Activated CD8-positive, alpha-beta memory T cell treated with anti-CD3 and anti-CD28 coated beads for 48 hours (primary cell): ENCODE results near the gene RAP1GAP.
"Not testable (repeated sequence)": the region's sequence is repeated elsewhere in the genome, so short reads cannot be mapped to it uniquely, and the experiment has no call there.

Experiments used
- DNase-seq, 3 experiments: peaks; one replicate each; pipeline ENCODE4 v3.0.0-alpha.2; 2020; ENCODE audit warnings: low read depth in 2 of 3, low spot score in 2 of 3

The RAP1GAP gene

GRCh38 chr1:21680381-21680780, 11.2 kb upstream of the RAP1GAP start:
- DNase-seq, result no peak

DNA sequence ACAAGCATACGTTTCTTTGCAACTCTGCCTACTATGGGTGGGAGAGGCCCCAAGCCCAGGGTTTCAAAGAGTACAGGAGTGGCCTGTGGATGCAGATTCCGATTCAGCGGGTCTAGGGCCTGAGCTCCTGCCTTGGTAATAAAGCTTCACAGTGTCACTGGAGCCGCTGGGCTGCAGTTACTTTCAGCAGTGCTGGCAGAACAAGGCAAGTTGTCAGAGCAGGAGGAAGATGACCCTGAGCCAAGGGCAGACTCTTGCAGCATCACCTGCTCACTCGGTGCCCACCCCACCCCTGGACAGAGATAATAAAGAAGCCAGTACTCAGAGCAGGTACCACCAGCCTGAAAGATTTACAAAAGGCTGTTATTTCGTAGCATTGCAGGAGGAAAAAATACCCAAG, 8.0 kb upstream of the RAP1GAP start:
- DNase-seq, result no peak

GRCh38 chr1:21674957-21675356, 5.8 kb upstream of the RAP1GAP start:
- DNase-seq, result no peak

DNA sequence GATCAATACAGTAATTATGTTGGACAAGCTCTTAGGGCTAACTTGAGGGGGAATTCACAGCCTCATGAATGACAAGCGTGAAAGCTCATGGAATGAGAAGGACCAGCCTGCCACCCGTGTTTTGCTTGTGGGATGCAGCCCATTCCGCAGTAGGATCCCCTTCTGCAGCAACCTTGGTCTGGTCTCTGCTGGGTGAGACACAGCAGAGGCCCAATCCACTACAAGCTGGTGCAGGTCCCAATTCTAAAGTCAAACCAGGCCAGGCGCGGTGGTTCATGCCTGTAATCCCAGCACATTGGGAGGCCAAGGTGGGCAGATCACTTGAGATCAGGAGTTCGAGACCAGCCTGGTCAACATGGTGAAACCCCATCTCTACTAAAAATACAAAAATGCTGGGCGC, 4.7 kb upstream of the RAP1GAP start:
- not testable (repeated sequence) for DNase-seq

GRCh38 chr1:21673277-21673780, 4.2 kb upstream of the RAP1GAP start:
- DNase-seq, result no peak

GRCh38 chr1:21672478-21673276, 3.5 kb upstream of the RAP1GAP start:
- no peak for DNase-seq

- DNase-seq, result no peak
Observed at GRCh38 chr1:21671915-21672314, 2.8 kb upstream of the RAP1GAP start.

- DNase-seq, result no peak
Observed at GRCh38 chr1:21670956-21671902, 2.1 kb upstream of the RAP1GAP start.

DNA sequence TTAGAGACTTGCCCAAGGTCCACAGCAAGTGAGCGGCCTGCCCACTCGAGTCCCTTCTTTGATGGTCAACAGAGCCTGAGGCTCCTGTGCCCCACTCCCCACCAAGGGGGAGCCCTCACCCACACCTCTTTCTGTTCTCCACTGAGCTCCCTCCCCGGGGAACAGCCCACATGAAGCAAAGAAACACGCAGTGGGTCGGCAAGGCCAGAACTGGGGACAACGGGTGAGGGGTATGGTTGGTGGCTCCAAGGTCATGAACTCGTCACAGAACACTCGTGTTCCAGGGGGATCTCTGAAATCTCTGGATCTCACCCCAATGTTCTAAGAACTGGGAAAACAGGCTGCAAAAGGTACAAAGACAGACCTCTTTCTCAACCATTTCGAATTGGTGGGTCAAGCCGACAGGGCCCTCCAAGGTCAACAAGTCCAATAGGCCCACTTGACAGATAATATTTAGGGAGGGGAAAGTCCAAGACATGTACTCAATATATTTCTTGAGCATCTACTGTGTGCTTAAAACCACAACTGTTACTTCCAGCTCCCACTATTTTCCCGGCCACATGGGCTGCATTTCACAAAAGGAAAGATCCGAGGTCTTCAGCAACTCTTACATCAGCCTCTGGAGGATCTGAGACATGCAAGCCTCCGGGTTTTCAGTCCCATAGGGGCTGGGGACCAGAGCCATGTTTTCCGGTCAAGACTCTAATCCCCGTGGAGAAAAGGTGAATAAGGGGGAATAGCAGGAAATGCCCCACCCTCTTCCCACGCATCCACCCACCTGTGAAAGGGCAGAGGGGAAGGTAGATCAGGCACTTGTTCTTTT, 1.1 kb upstream of the RAP1GAP start:
- no peak for DNase-seq

GRCh38 chr1:21668951-21669257, 253 bp downstream of the RAP1GAP start:
- DNase-seq, result no peak

DNA sequence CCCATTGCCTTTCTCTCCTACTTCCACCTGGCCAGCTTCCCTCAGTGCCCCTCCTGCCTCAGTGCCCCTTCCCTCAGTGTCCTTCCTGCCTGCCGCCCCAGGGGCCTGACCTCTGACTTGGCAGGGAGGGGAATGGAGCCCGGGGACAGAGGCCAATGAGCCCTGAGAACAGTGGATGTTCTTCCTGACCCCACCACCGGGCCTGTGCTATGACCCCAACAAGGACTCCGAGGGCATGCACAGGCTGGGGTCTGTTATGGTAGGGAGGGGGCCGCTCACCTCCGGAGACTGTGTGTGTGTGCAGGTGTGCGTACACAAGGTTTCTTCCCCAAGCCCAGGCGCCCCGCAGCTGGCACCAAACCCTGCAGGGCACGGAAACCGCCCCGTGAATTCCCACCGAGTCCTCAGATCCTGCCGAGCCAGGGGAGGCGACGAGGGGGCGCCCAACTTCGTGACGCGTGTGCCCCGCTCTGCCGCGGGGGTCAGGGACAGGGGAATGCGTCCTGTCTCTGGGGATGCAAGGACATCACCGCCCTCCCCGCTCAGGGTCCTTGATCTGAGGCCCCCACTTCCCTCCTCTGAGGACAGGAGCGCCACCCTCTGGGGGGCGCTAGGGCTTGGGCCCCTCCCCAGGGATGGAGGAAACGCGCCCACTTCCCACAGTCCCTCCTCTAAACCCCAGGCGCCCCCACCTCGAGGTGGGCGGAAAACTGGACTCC, 766 bp downstream of the RAP1GAP start:
- DNase-seq, result no peak

GRCh38 chr1:21667348-21668231, 1.6 kb downstream of the RAP1GAP start:
- DNase-seq, result no peak

DNA sequence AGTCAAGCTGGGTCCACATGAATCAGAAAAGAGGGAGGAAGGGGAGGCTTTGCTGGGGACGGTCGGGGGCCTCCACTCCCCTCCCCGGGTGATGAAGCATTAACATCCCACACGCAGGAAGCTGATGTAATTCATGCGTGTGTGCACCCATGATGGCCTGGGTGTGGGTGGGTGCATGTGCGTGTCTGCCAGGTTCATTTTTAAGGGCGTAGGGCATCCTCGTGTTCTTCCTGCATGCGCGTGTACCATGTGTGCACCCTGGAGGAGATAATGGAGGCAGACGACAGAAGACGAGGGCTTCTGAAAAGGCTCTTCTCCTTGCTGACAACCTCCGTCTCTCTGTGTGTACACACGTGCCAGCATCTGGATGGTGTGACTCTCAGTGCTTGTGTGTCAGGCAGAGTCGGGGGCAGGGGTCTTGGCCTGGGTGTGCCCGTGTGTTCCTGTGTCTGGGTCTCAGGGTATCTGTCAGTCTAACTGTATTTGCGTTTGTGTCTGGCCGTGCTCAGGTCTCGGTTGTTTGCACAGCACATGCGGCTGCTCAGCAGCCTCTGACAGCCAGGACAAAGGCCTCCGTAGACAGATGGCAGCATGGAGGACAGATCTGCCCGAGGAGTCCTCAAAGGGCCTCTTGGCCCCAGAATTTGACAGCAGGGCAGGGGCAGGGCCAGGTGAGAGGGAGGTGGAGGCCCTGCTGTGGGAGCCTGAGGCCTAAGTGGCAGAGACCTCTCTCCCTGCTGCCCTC, 2.4 kb downstream of the RAP1GAP start:
- no peak for DNase-seq

DNA sequence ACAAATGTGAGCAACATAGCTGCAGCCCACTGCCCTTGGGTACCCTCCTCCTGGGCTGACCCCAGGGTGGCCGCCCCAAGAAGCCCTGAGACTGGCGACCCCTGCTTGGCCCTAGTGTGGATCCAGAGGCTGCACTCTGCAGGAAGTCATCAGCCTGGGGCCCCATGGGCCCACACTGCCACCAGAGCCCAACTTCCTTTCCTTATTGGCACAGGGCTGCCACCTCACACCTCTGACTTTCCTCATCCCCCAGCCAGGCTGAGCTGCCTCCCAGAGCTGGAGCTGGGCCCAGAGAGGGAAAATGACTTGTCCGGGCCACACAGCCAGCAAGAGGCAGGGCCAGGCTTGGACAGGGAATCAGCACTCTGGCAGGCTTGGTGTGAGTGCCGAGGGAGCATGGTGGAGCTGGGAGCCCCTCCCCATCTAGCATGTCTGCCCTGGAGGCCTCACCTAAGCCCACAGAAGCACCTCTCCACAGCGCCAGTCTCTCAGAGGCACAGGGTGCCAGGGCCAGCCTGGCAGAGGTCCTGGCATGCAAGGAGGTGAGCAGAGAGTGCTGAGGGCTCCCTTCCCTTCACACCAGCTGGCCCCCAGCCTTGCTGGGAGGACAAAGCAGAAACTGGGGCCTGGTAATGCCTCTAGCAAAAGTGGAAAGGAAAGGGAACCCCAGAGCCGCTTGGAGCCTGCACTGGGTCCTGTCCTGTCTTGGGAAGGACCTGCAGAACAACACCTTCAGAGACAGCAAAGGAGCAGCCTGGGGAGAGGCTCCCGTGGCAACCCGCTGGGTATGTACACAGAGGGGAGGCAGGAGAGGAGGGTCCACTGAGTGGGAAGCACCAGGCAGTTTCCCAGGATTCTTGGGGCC, 3.2 kb downstream of the RAP1GAP start:
- no peak for DNase-seq

DNA sequence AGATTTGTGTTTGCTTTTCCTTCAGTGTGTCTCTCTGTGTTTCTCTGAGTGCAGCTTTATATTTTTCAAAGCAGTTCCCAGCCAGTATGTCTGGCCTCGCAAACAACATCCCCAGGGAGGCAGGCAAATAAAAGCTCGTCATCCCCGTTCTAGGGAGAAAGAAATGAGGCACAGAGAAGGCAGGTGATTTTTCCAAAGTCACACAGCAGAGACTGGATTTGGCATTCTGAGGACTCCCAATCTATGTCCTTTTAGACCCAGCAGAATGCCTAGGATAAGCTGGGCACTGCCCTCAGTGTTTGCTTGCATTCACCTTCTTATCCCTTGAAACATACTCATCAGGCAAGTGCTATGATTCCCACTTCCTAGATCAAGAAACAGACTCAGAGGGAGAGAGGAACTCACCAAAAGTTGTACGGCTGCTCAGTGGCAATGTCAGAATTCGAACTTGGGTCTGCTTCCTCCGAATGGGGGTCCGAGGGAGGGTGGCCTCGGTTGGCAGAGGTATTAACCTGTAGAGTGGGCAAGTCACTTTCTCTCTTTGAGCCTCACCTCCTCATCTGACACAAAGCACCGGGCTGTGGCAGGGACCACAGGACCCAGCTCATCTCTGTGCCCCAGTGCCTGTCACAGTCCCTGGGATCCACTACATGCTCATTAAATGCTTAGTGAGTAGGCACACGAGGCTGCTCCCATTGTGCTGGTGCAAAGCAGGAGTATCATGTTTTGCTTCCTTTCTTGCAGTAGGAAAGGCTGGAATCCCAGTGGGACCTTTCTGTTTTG, 4.2 kb downstream of the RAP1GAP start:
- no peak for DNase-seq

GRCh38 chr1:21663951-21664805, 5.0 kb downstream of the RAP1GAP start:
- DNase-seq, result no peak
